GM12878 (cell line): ENCODE measurements around the gene TRAF2.

ENCODE experiments used
- CHD2 ChIP-seq: IDR thresholded peaks from 2 replicates; pipeline ENCODE4 v1.6.1; 2011; ENCODE audit warnings: low read depth, low read length, improper control_type of control experiment, borderline replicate concordance
- ESRRA ChIP-seq: IDR thresholded peaks from 2 replicates; pipeline ENCODE4 v1.6.1; 2012; ENCODE audit warnings: mild to moderate bottlenecking, low read length, improper control_type of control experiment
- JUND ChIP-seq: IDR thresholded peaks from 2 replicates; pipeline ENCODE4 v1.6.1; 2012; ENCODE audit warnings: low read depth, mild to moderate bottlenecking, low read length, improper control_type of control experiment, moderate library complexity
- KAT2A ChIP-seq: conservative IDR thresholded peaks from 2 replicates; pipeline ENCODE4 v1.6.1; 2011; ENCODE audit warnings: low read depth, low read length; ENCODE audit not compliant: control insufficient read depth

DNA sequence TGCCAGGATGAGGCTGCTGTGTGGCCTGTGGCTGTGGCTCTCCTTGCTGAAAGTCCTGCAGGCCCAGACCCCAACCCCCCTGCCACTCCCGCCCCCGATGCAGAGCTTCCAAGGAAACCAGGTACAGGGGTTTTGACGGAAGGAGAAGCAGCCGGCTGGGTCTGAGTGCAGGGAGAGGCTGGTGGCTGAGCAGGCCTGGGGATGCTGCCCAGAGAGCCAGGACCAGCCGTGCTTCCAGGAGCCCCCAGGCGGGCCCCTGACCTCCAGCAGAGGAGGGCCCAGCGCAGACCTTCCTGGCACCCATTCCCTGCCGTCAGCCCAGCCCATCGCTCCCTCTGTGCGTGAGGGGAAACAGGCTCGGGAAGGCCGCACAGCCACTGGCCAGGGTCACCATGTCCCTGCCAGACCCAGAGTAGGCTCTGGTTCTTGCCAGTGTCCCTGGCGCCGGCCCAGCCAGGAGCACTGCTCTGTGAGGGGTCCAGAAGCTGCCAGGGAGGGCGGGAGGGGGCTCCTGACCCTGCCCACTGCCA is 66.1 kb downstream of the TRAF2 start:
- TF ChIP-seq ESRRA (no peak), KAT2A (no peak), JUND (no peak), CHD2 (no peak)
